GM23338 (cell line): Measurements from ENCODE around the gene TXNDC2.

ENCODE experiments used
- CREB1 ChIP-seq: fragments of 250-450 bp; sonication (Bioruptor Pico); IDR thresholded peaks from 2 replicates; pipeline ENCODE4 v1.5.0; 2020; ENCODE audit warnings: low read depth, mild to moderate bottlenecking, moderate library complexity
- CTCF ChIP-seq, 2 experiments: fragments of 200-600 bp in 1 of 2; sonication (generic) in 1 of 2; conservative IDR thresholded peaks; 2 replicates each; pipeline versions ENCODE4 v1.5.1 to v1.6.1; 2016 to 2017; ENCODE audit warnings: antibody characterized with exemption in 2 of 2, low read depth in 2 of 2, mild to moderate bottlenecking in 2 of 2, moderate library complexity in 1 of 2
- ETS1 ChIP-seq: IDR thresholded peaks from 2 replicates; pipeline ENCODE4 v1.6.1; 2016; ENCODE audit warnings: antibody characterized with exemption
- EZH2 ChIP-seq: fragments of 200-600 bp; sonication (generic); IDR thresholded peaks from one replicate; pipeline ENCODE4 v1.8.0; 2017; ENCODE audit warnings: antibody characterized with exemption, mild to moderate bottlenecking, low read depth; ENCODE audit not compliant: unreplicated experiment
- EZH2phosphoT487 ChIP-seq: fragments of 200-600 bp; sonication (generic); IDR thresholded peaks from one replicate; pipeline ENCODE4 v1.8.1; 2018; ENCODE audit warnings: antibody characterized with exemption; ENCODE audit not compliant: unreplicated experiment
- NANOG ChIP-seq: IDR thresholded peaks from 2 replicates; pipeline ENCODE4 v1.6.1; 2016; ENCODE audit warnings: antibody characterized with exemption, borderline replicate concordance
- POLR2AphosphoS5 ChIP-seq: IDR thresholded peaks from 2 replicates; pipeline ENCODE4 v1.6.1; 2016; ENCODE audit warnings: antibody characterized with exemption, low read depth

GRCh38 chr18:9934274-9934673 is 48.5 kb downstream of the TXNDC2 start:
- TF ChIP-seq CTCF (conservative IDR thresholded peaks at IDR 0.05; ENCODE audit: low read depth in 2 of 2) (no peak), POLR2AphosphoS5 (no peak), EZH2 (no peak), CREB1 (CRISPR knock-in tag) (no peak), EZH2phosphoT487 (no peak), NANOG (no peak), ETS1 (no peak)
